ENCODE measurements around the gene USP20. TPM values are rescaled to one million over a fixed set of nuclear protein-coding genes. Genes with fewer than 3 reads are reported as not detected.

Gene USP20
- total and polyA plus RNA-seq, 4 donors = 8.2 to 19.8 (median 10.3) TPM

DNA sequence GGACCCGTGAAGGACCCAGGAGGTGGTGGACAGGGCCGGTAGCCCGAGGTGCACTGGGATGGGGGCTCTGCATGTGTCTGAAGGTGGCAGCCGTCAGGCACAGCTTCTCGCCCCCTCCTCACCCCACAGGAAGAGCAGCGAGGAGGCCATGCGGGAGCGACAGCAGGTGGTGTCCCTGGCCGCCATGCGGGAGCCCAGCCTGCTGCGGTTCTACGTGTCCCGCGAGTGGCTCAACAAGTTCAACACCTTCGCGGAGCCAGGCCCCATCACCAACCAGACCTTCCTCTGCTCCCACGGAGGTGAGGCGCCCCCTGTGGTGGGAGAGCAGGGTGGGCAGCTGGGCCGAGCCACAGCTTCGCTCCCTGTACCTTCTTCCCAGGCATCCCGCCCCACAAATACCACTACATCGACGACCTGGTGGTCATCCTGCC lies 39.9 kb downstream of the USP20 start:
- no peaks in the 10 kb centered on the region for H3K4me1 ChIP-seq (ENCODE audit: control insufficient read depth in 4 of 4, insufficient read depth in 4 of 4, low read length in 3 of 4)
- no peak for DNase-seq (ENCODE audit: low spot score)
- no peak overlapping the region for H3K27ac ChIP-seq (ENCODE audit: low read depth in 1 of 2, low read length in 2 of 2)
- H3K9ac ChIP-seq (ENCODE audit: low read depth in 1 of 2, low read length in 2 of 2) = no peak overlapping the region
- H3K36me3 ChIP-seq (ENCODE audit: control insufficient read depth in 4 of 4, insufficient read depth in 3 of 4, low read depth in 1 of 4, low read length in 3 of 4) = peaks cover 6 to 40% (median 9%) of the 10 kb centered on the region in 4 donors
- WGBS = 93% methylated on average over 23 of the region's 23 CpGs
- H3K9me3 ChIP-seq (ENCODE audit: control insufficient read depth in 4 of 4, low read length in 3 of 4) = no peaks in the 10 kb centered on the region
- TF ChIP-seq, protein P1, sequence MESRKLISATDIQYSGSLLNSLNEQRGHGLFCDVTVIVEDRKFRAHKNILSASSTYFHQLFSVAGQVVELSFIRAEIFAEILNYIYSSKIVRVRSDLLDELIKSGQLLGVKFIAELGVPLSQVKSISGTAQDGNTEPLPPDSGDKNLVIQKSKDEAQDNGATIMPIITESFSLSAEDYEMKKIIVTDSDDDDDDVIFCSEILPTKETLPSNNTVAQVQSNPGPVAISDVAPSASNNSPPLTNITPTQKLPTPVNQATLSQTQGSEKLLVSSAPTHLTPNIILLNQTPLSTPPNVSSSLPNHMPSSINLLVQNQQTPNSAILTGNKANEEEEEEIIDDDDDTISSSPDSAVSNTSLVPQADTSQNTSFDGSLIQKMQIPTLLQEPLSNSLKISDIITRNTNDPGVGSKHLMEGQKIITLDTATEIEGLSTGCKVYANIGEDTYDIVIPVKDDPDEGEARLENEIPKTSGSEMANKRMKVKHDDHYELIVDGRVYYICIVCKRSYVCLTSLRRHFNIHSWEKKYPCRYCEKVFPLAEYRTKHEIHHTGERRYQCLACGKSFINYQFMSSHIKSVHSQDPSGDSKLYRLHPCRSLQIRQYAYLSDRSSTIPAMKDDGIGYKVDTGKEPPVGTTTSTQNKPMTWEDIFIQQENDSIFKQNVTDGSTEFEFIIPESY (IDR thresholded peaks at IDR 0.05) = no peak
- TF ChIP-seq MAX (IDR thresholded peaks at IDR 0.05) = no peak
- TF ChIP-seq, protein P2, sequence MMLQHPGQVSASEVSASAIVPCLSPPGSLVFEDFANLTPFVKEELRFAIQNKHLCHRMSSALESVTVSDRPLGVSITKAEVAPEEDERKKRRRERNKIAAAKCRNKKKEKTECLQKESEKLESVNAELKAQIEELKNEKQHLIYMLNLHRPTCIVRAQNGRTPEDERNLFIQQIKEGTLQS (IDR thresholded peaks at IDR 0.05) = no peak
- TF ChIP-seq HNF4A (conservative IDR thresholded peaks at IDR 0.05) = no peak
- no peak for TF ChIP-seq CTCF (IDR thresholded peaks at IDR 0.05; ENCODE audit: low read depth, low read length, missing input control)
- no peak for TF ChIP-seq RXRA (IDR thresholded peaks at IDR 0.05)
- no peak for TF ChIP-seq RAD21 (IDR thresholded peaks at IDR 0.05)
- no peak for TF ChIP-seq JUND (IDR thresholded peaks at IDR 0.05)
- TF ChIP-seq, protein P3, sequence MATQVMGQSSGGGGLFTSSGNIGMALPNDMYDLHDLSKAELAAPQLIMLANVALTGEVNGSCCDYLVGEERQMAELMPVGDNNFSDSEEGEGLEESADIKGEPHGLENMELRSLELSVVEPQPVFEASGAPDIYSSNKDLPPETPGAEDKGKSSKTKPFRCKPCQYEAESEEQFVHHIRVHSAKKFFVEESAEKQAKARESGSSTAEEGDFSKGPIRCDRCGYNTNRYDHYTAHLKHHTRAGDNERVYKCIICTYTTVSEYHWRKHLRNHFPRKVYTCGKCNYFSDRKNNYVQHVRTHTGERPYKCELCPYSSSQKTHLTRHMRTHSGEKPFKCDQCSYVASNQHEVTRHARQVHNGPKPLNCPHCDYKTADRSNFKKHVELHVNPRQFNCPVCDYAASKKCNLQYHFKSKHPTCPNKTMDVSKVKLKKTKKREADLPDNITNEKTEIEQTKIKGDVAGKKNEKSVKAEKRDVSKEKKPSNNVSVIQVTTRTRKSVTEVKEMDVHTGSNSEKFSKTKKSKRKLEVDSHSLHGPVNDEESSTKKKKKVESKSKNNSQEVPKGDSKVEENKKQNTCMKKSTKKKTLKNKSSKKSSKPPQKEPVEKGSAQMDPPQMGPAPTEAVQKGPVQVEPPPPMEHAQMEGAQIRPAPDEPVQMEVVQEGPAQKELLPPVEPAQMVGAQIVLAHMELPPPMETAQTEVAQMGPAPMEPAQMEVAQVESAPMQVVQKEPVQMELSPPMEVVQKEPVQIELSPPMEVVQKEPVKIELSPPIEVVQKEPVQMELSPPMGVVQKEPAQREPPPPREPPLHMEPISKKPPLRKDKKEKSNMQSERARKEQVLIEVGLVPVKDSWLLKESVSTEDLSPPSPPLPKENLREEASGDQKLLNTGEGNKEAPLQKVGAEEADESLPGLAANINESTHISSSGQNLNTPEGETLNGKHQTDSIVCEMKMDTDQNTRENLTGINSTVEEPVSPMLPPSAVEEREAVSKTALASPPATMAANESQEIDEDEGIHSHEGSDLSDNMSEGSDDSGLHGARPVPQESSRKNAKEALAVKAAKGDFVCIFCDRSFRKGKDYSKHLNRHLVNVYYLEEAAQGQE (IDR thresholded peaks at IDR 0.05) = no peak
- no peak for TF ChIP-seq FOXA1 (IDR thresholded peaks at IDR 0.05)
- TF ChIP-seq GABPA (IDR thresholded peaks at IDR 0.05 in 1 of 2, conservative IDR thresholded peaks at IDR 0.05 in 1 of 2) = no peak
- no peak for TF ChIP-seq EGR1 (IDR thresholded peaks at IDR 0.05; ENCODE audit: low read depth in 2 of 2)
- no peak for TF ChIP-seq HNF4G (IDR thresholded peaks at IDR 0.05)
- H3K4me3 ChIP-seq (ENCODE audit: low read depth in 1 of 3, low read length in 3 of 3) = no peak overlapping the region
- H3K27me3 ChIP-seq (ENCODE audit: control insufficient read depth in 4 of 4, insufficient read depth in 4 of 4, low read length in 3 of 4) = no peaks in the 10 kb centered on the region

GRCh38 chr9:129875687-129876395 lies 40.6 kb downstream of the USP20 start:
- DNase-seq (ENCODE audit: low spot score) = no peak
- no peak overlapping the region for H3K27ac ChIP-seq (ENCODE audit: low read depth in 1 of 2, low read length in 2 of 2)
- TF ChIP-seq EGR1 (IDR thresholded peaks at IDR 0.05; ENCODE audit: low read depth in 2 of 2) (no peak), HNF4G (IDR thresholded peaks at IDR 0.05) (no peak), RAD21 (IDR thresholded peaks at IDR 0.05) (no peak), NR2F2 (IDR thresholded peaks at IDR 0.05) (no peak), FOXA2 (IDR thresholded peaks at IDR 0.05) (no peak), HNF4A (conservative IDR thresholded peaks at IDR 0.05) (no peak), JUND (IDR thresholded peaks at IDR 0.05) (no peak), MAX (IDR thresholded peaks at IDR 0.05) (no peak), RXRA (IDR thresholded peaks at IDR 0.05) (no peak), SP1 (IDR thresholded peaks at IDR 0.05) (no peak)
- TF ChIP-seq, protein P3 (IDR thresholded peaks at IDR 0.05) = no peak
- TF ChIP-seq, protein P1 (IDR thresholded peaks at IDR 0.05) = no peak
- 98% methylated on average over 27 of the region's 27 CpGs for WGBS
- H3K4me3 ChIP-seq (ENCODE audit: low read depth in 1 of 3, low read length in 3 of 3) = no peak overlapping the region
- peaks cover 7 to 46% (median 10%) of the 10 kb centered on the region in 4 donors for H3K36me3 ChIP-seq (ENCODE audit: control insufficient read depth in 4 of 4, insufficient read depth in 3 of 4, low read depth in 1 of 4, low read length in 3 of 4)
- H3K9ac ChIP-seq (ENCODE audit: low read depth in 1 of 2, low read length in 2 of 2) = no peak overlapping the region
- no peaks in the 10 kb centered on the region for H3K27me3 ChIP-seq (ENCODE audit: control insufficient read depth in 4 of 4, insufficient read depth in 4 of 4, low read length in 3 of 4)
- no peaks in the 10 kb centered on the region for H3K4me1 ChIP-seq (ENCODE audit: control insufficient read depth in 4 of 4, insufficient read depth in 4 of 4, low read length in 3 of 4)
- no peaks in the 10 kb centered on the region for H3K9me3 ChIP-seq (ENCODE audit: control insufficient read depth in 4 of 4, low read length in 3 of 4)
